Neural cell (in vitro differentiated cells): ENCODE results near the gene STOM. TPM values are rescaled to one million over a fixed set of nuclear protein-coding genes. Genes with fewer than 3 reads are reported as not detected.

ENCODE experiments used
- H2AFZ ChIP-seq: fragments of 200-600, 300-800 bp; sonication (generic), shearing (Covaris generic); 2 replicates; pipeline ENCODE4 v1.6.0; 2014; ENCODE audit warnings: low read depth, mild to moderate bottlenecking, antibody characterized with exemption, low read length, moderate library complexity
- H3F3A ChIP-seq: fragments of 200-600 bp; shearing (Covaris generic); 2 replicates; pipeline ENCODE4 v1.6.1; 2016; ENCODE audit warnings: mild to moderate bottlenecking, moderate library complexity, mixed read lengths, antibody characterized with exemption, low read length; ENCODE audit not compliant: insufficient read depth, poor library complexity, severe bottlenecking
- H3K27ac ChIP-seq: fragments of 200-600, 300-800 bp; sonication (generic), shearing (Covaris generic); 2 replicates; pipeline ENCODE4 v1.5.1; 2014; ENCODE audit warnings: mild to moderate bottlenecking, low read length, moderate library complexity
- H3K27me3 ChIP-seq: fragments of 300-800, 200-600 bp; sonication (generic), shearing (Covaris generic); 2 replicates; pipeline ENCODE4 v1.6.0; 2014; ENCODE audit warnings: mild to moderate bottlenecking, low read depth, low read length, moderate library complexity; ENCODE audit not compliant: insufficient read depth
- H3K36me3 ChIP-seq: fragments of 300-800, 200-600 bp; sonication (generic), shearing (Covaris generic); 2 replicates; pipeline ENCODE4 v1.5.1; 2014; ENCODE audit warnings: mild to moderate bottlenecking, antibody characterized with exemption, low read length, moderate library complexity; ENCODE audit not compliant: insufficient read depth
- H3K4me2 ChIP-seq: fragments of 300-800, 200-600 bp; sonication (generic), shearing (Covaris generic); 2 replicates; pipeline ENCODE4 v1.6.0; 2014; ENCODE audit warnings: mild to moderate bottlenecking, low read length
- H3K4me3 ChIP-seq: fragments of 300-800, 200-600 bp; sonication (generic), shearing (Covaris generic); 2 replicates; pipeline ENCODE4 v1.5.1; 2014; ENCODE audit warnings: mild to moderate bottlenecking, low read length, moderate library complexity
- H3K79me2 ChIP-seq: fragments of 200-600 bp; shearing (Covaris generic); replicated peaks from 2 replicates; pipeline ENCODE4 v1.6.0; 2014; ENCODE audit warnings: mild to moderate bottlenecking, low read length, moderate library complexity; ENCODE audit not compliant: insufficient read depth
- H3K9ac ChIP-seq: fragments of 300-800, 200-600 bp; sonication (generic), shearing (Covaris generic); 2 replicates; pipeline ENCODE4 v1.6.1; 2016; ENCODE audit warnings: mild to moderate bottlenecking, low read length, mixed read lengths
- H3K9me2 ChIP-seq: fragments of 200-600 bp; shearing (Covaris generic); 2 replicates; pipeline ENCODE4 v1.6.1; 2016; ENCODE audit warnings: mild to moderate bottlenecking, low read length, mixed read lengths; ENCODE audit not compliant: insufficient read depth
- H3K9me3 ChIP-seq: fragments of 200-600, 300-800 bp; sonication (generic), shearing (Covaris generic); 2 replicates; pipeline ENCODE4 v1.6.1; 2016; ENCODE audit warnings: mild to moderate bottlenecking, mixed run types, low read length, moderate library complexity, mixed read lengths
- H4K20me1 ChIP-seq: fragments of 200-600 bp; shearing (Covaris generic); 2 replicates; pipeline ENCODE4 v1.6.1; 2016; ENCODE audit warnings: mild to moderate bottlenecking, mixed run types; ENCODE audit not compliant: insufficient read depth
- EP300 ChIP-seq: fragments of 450-650 bp; conservative IDR thresholded peaks from 2 replicates; pipeline ENCODE4 v1.6.1; 2014; ENCODE audit warnings: antibody characterized with exemption, mild to moderate bottlenecking, moderate library complexity; ENCODE audit not compliant: poor library complexity, severe bottlenecking
- EZH2 ChIP-seq: fragments of 200-600, 300-800 bp; shearing (Covaris generic), sonication (generic); IDR thresholded peaks from 2 replicates; pipeline ENCODE4 v1.6.1; 2014; ENCODE audit warnings: antibody characterized with exemption, low read length, borderline replicate concordance, mild to moderate bottlenecking; ENCODE audit not compliant: insufficient read depth, poor library complexity, severe bottlenecking
- MXI1 ChIP-seq: fragments of 450-650 bp; conservative IDR thresholded peaks from 2 replicates; pipeline ENCODE4 v1.6.1; 2014; ENCODE audit warnings: antibody characterized with exemption, mild to moderate bottlenecking; ENCODE audit not compliant: poor library complexity, severe bottlenecking
- POLR2AphosphoS5 ChIP-seq: IDR thresholded peaks from 2 replicates; pipeline ENCODE4 v1.6.1; 2012
- RAD21 ChIP-seq: fragments of 450-650 bp; conservative IDR thresholded peaks from 2 replicates; pipeline ENCODE4 v1.6.1; 2014; ENCODE audit warnings: antibody characterized with exemption, mild to moderate bottlenecking, moderate library complexity
- SMC3 ChIP-seq: fragments of 450-650 bp; conservative IDR thresholded peaks from 2 replicates; pipeline ENCODE4 v1.6.1; 2014; ENCODE audit warnings: antibody characterized with exemption, mild to moderate bottlenecking, moderate library complexity; ENCODE audit not compliant: poor library complexity
- TAF1 ChIP-seq: IDR thresholded peaks from 2 replicates; pipeline ENCODE4 v1.6.1; 2012; ENCODE audit warnings: low read depth
- polyA plus RNA-seq: library from polyadenylated mRNA; depleted of rRNA; stranded (reverse); fragments of >200 nt; gene quantifications from 2 replicates; pipeline ENCODE4 v1.2.3, GENCODE V29; 2014
- TF ChIP-seq, protein P1 (sequence below): IDR thresholded peaks from 2 replicates; pipeline ENCODE4 v1.6.1; 2012; ENCODE audit warnings: borderline replicate concordance
- TF ChIP-seq, protein P2 (sequence below): fragments of 450-650 bp; IDR thresholded peaks from 2 replicates; pipeline ENCODE4 v1.5.1; 2014; ENCODE audit warnings: antibody characterized with exemption, mild to moderate bottlenecking, moderate library complexity; ENCODE audit not compliant: poor library complexity, severe bottlenecking

The STOM gene
- polyA plus RNA-seq, 1 donor from 2014 or later: 0.11 TPM

DNA sequence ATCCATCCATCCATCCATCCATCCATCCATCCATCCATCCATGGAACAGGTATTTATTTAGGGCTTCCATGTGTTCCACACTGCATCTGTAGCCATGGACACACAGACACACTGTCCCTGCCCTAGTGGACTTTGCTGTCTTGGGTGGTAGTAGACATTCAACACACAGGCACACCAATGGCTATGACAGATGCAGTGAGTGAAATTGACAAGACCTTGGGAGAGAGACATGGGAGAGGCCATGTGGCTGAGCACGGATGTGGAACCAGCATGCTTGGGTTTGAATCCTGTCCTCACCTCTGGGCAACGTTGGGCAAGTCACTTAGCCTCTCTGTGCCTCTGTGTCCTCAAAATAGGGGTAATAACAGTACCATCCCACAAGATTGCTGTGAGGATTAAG lies 45.3 kb downstream of the STOM start:
- Histone ChIP-seq H3K36me3 (no peaks in the 10 kb centered on the region), H3K4me2 (no peak overlapping the region), H3K27me3 (no peaks in the 10 kb centered on the region), H4K20me1 (no peaks in the 10 kb centered on the region), H3F3A (no peaks in the 10 kb centered on the region), H3K9ac (no peak overlapping the region), H3K9me2 (no peaks in the 10 kb centered on the region), H3K9me3 (no peaks in the 10 kb centered on the region), H3K27ac (no peak overlapping the region), H3K79me2 (no peaks in the 10 kb centered on the region), H2AFZ (no peak overlapping the region), H3K4me3 (no peak overlapping the region)
- TF ChIP-seq TAF1: no peak
- TF ChIP-seq, protein P1, sequence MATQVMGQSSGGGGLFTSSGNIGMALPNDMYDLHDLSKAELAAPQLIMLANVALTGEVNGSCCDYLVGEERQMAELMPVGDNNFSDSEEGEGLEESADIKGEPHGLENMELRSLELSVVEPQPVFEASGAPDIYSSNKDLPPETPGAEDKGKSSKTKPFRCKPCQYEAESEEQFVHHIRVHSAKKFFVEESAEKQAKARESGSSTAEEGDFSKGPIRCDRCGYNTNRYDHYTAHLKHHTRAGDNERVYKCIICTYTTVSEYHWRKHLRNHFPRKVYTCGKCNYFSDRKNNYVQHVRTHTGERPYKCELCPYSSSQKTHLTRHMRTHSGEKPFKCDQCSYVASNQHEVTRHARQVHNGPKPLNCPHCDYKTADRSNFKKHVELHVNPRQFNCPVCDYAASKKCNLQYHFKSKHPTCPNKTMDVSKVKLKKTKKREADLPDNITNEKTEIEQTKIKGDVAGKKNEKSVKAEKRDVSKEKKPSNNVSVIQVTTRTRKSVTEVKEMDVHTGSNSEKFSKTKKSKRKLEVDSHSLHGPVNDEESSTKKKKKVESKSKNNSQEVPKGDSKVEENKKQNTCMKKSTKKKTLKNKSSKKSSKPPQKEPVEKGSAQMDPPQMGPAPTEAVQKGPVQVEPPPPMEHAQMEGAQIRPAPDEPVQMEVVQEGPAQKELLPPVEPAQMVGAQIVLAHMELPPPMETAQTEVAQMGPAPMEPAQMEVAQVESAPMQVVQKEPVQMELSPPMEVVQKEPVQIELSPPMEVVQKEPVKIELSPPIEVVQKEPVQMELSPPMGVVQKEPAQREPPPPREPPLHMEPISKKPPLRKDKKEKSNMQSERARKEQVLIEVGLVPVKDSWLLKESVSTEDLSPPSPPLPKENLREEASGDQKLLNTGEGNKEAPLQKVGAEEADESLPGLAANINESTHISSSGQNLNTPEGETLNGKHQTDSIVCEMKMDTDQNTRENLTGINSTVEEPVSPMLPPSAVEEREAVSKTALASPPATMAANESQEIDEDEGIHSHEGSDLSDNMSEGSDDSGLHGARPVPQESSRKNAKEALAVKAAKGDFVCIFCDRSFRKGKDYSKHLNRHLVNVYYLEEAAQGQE: no peak
- TF ChIP-seq MXI1: no peak
- no peak for TF ChIP-seq EP300
- TF ChIP-seq, protein P2, sequence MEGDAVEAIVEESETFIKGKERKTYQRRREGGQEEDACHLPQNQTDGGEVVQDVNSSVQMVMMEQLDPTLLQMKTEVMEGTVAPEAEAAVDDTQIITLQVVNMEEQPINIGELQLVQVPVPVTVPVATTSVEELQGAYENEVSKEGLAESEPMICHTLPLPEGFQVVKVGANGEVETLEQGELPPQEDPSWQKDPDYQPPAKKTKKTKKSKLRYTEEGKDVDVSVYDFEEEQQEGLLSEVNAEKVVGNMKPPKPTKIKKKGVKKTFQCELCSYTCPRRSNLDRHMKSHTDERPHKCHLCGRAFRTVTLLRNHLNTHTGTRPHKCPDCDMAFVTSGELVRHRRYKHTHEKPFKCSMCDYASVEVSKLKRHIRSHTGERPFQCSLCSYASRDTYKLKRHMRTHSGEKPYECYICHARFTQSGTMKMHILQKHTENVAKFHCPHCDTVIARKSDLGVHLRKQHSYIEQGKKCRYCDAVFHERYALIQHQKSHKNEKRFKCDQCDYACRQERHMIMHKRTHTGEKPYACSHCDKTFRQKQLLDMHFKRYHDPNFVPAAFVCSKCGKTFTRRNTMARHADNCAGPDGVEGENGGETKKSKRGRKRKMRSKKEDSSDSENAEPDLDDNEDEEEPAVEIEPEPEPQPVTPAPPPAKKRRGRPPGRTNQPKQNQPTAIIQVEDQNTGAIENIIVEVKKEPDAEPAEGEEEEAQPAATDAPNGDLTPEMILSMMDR: no peak
- no peak for TF ChIP-seq SMC3
- TF ChIP-seq RAD21: no peak
- TF ChIP-seq POLR2AphosphoS5: no peak
- no peak for TF ChIP-seq EZH2

DNA sequence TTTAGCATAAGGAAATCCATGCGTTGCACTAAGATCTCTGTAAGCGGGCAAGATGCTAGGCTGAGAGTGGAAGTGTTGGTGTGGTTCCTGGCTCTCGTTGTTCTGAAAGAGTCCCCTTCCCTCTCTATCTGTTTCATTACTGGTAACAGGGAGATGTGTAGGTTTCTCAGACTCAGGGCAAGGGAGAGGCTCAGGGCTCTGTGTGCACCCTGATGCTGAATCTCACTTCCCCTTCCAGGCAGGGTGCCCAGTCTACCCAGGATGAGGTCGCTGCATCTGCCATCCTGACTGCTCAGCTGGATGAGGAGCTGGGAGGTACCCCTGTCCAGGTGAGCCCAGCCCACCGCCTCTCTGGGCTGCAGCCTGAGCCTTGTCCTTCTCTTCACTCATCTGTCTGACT lies 45.7 kb downstream of the STOM start:
- Histone ChIP-seq H3K4me2 (no peak overlapping the region), H4K20me1 (no peaks in the 10 kb centered on the region), H3K9me2 (no peaks in the 10 kb centered on the region), H3K4me3 (no peak overlapping the region), H3K27ac (no peak overlapping the region), H3K9me3 (no peaks in the 10 kb centered on the region), H3F3A (no peaks in the 10 kb centered on the region), H3K9ac (no peak overlapping the region), H3K79me2 (no peaks in the 10 kb centered on the region), H3K36me3 (no peaks in the 10 kb centered on the region), H3K27me3 (no peaks in the 10 kb centered on the region), H2AFZ (no peak overlapping the region)
- TF ChIP-seq POLR2AphosphoS5: no peak
- TF ChIP-seq RAD21: no peak
- no peak for TF ChIP-seq TAF1
- no peak for TF ChIP-seq MXI1
- TF ChIP-seq, protein P2: no peak
- TF ChIP-seq EZH2: no peak
- TF ChIP-seq, protein P1: no peak
- TF ChIP-seq EP300: no peak
- no peak for TF ChIP-seq SMC3
